CD8-positive, alpha-beta memory T cell (primary cell): Measurements from ENCODE around the gene SLC29A4. TPM values are rescaled to one million over a fixed set of nuclear protein-coding genes. Genes with fewer than 3 reads are reported as not detected.
"Not testable (repeated sequence)": the region's sequence is repeated elsewhere in the genome, so short reads cannot be mapped to it uniquely, and the experiment has no call there.

Experiments used
- CTCF ChIA-PET: fragments of 350-600 bp; sonication (Branson Sonifier 250); formaldehyde crosslinking; loops from one replicate; lab custom pipeline; 2021; ENCODE audit warnings: antibody characterized with exemption; lab: Charles Lee
- POLR2A ChIA-PET: fragments of 350-600 bp; sonication (Branson Sonifier 250); formaldehyde crosslinking; loops from one replicate; lab custom pipeline; 2021; ENCODE audit warnings: antibody characterized with exemption; lab: Charles Lee
- DNase-seq, 5 donors: peaks; one replicate each; pipeline versions ENCODE4 v3.0.0 to v3.0.0-alpha.2; 2020 to 2022; ENCODE audit warnings: mixed read lengths in 1 of 5
- H3K27ac ChIP-seq: one replicate; pipeline ENCODE4 v1.7.0; 2013; ENCODE audit warnings: low read depth, mild to moderate bottlenecking, low read length, moderate library complexity
- H3K27me3 ChIP-seq: 2 replicates; pipeline ENCODE4 v1.7.0; 2013; ENCODE audit warnings: low read length, mild to moderate bottlenecking; ENCODE audit not compliant: insufficient read depth, poor library complexity, severe bottlenecking
- H3K36me3 ChIP-seq: 2 replicates; pipeline ENCODE4 v1.7.0; 2013; ENCODE audit warnings: mild to moderate bottlenecking, low read length, moderate library complexity; ENCODE audit not compliant: insufficient read depth
- H3K4me1 ChIP-seq: 2 replicates; pipeline ENCODE4 v1.7.0; 2013; ENCODE audit warnings: mild to moderate bottlenecking, low read length, moderate library complexity; ENCODE audit not compliant: insufficient read depth
- H3K4me3 ChIP-seq: 2 replicates; pipeline ENCODE4 v1.7.0; 2013; ENCODE audit warnings: mild to moderate bottlenecking, low read length
- H3K9me3 ChIP-seq: 2 replicates; pipeline ENCODE4 v1.7.0; 2013; ENCODE audit warnings: mild to moderate bottlenecking, low read length
- H3K27ac Mint-ChIP-seq, 8 donors: one replicate each; pipeline ENCODE4 v1.8.0; 2020 to 2021; ENCODE audit warnings: mixed read lengths in 8 of 8, mild to moderate bottlenecking in 6 of 8, inconsistent platforms in 3 of 8, moderate library complexity in 3 of 8
- H3K27me3 Mint-ChIP-seq, 2 donors: one replicate each; pipeline ENCODE4 v1.8.0; 2020 to 2021; ENCODE audit warnings: mixed read lengths in 2 of 2, mild to moderate bottlenecking in 1 of 2, moderate library complexity in 1 of 2
- H3K36me3 Mint-ChIP-seq, 3 donors: one replicate each; pipeline ENCODE4 v1.8.0; 2020 to 2021; ENCODE audit warnings: mixed read lengths in 3 of 3, inconsistent platforms in 1 of 3, mild to moderate bottlenecking in 1 of 3
- H3K4me1 Mint-ChIP-seq, 3 donors: one replicate each; pipeline ENCODE4 v1.8.0; 2020 to 2021; ENCODE audit warnings: mixed read lengths in 3 of 3, inconsistent platforms in 1 of 3, mild to moderate bottlenecking in 1 of 3
- H3K4me3 Mint-ChIP-seq, 7 donors: one replicate each; pipeline ENCODE4 v1.8.0; 2020 to 2021; ENCODE audit warnings: mixed read lengths in 7 of 7, mild to moderate bottlenecking in 6 of 7, moderate library complexity in 4 of 7, inconsistent platforms in 2 of 7
- H3K9me3 Mint-ChIP-seq, 5 donors: one replicate each; pipeline ENCODE4 v1.8.0; 2020 to 2022; ENCODE audit warnings: mixed read lengths in 5 of 5, mild to moderate bottlenecking in 3 of 5, moderate library complexity in 2 of 5, inconsistent platforms in 1 of 5
- polyA plus RNA-seq: library from polyadenylated mRNA; unstranded; fragments of 300-500 nt; fragmentation: Illumina TruSeq; gene quantifications from one replicate; pipeline ENCODE4 v1.2.3, GENCODE V29; 2021
- total RNA-seq, 2 experiments: library from RNA; stranded (reverse); gene quantifications; one replicate each; pipeline ENCODE4 v1.2.3, GENCODE V29; 2021

SLC29A4 gene
- total and polyA plus RNA-seq, 3 experiments from 2014 or later, result 0.18 to 0.21 TPM; not detected in 1

DNA sequence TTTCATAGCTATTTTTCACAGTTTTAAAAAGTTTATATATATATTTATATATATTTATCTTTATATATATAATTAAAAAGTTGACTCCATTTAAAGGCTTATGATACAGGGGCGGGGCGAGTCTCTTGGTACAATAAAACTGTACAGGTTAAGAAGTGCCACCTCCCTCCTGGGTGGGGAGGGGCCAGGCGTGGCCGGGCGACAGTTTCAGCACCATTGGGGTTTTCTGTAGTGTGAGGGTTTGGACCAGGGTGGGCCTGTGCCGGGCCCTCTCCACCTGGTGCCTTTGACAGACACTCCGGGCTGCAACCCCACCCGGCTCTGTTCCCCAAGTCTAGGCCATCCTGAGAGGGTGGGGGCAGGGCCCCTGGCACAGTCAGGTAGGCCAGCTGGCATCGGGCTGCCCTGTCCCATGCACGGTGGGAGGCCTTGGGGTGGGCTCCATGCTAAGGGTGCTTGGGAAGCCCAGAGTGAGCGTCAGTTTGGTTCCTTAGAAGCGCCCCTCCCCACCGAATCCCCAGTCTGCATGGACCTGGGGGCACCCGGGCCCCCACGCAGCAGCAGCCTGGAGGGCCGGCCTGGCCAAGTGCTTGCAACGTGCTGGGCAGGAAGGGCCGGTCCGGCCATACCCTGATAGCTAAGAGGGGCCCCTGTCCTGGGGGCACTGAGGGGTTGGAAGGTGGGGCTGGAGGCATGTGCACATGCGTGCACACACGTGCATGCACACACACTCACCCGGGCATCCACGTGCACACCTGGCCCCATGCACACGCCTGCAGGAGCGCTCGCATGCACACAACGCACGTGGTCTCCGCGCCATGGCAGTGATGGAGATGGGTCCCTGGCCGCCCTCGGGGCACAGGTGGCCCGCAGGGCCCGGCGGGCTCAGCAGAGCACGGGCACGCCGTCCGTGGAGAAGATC is 24.7 kb downstream of the SLC29A4 start:
- H3K27ac ChIP-seq, CTCF ChIA-PET, H3K4me1 ChIP-seq, H3K27me3 ChIP-seq, H3K36me3 ChIP-seq, DNase-seq, POLR2A ChIA-PET, H3K4me1 Mint-ChIP-seq, H3K9me3 Mint-ChIP-seq, H3K27me3 Mint-ChIP-seq, H3K9me3 ChIP-seq, H3K27ac Mint-ChIP-seq, H3K4me3 ChIP-seq, H3K4me3 Mint-ChIP-seq: not testable (repeated sequence)
- peaks cover 5 to 38% (median 9%) of the 10 kb centered on the region in 3 donors for H3K36me3 Mint-ChIP-seq

DNA sequence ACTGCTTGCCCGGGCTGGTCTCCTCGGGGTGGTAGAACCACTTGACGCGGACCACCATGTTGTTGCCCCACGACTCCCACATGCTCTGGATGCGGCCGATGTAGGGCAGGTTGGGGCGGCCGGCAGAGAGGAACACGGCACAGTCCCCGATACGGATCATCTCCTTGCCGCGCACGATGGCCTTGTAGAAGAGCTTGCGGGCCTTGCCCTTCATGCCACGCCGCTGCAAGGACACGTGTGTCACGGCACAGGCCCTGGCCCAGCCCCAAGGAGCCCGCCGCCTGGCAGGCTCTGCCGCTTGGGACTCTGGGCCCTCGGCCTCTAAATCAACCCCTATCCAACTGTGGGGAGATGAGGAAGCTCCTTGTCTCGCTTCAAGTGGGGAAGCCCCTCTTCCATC is 26.4 kb downstream of the SLC29A4 start:
- Histone ChIP-seq H3K27me3 (no peaks in the 10 kb centered on the region), H3K4me3 (no peak overlapping the region), H3K27ac (no peak overlapping the region), H3K9me3 (no peaks in the 10 kb centered on the region), H3K36me3 (peaks cover 6% of the 10 kb centered on the region), H3K4me1 (no peaks in the 10 kb centered on the region)
- ChIA-PET CTCF (no interaction called here), POLR2A (no interaction called here)
- Mint-ChIP-seq H3K4me3 (no peak overlapping the region), H3K27me3 (no peaks in the 10 kb centered on the region), H3K4me1 (no peaks in the 10 kb centered on the region), H3K9me3 (no peaks in the 10 kb centered on the region), H3K27ac (no peak overlapping the region), H3K36me3 (peaks cover 5 to 44% (median 9%) of the 10 kb centered on the region in 3 donors)
- DNase-seq, result no peak

DNA sequence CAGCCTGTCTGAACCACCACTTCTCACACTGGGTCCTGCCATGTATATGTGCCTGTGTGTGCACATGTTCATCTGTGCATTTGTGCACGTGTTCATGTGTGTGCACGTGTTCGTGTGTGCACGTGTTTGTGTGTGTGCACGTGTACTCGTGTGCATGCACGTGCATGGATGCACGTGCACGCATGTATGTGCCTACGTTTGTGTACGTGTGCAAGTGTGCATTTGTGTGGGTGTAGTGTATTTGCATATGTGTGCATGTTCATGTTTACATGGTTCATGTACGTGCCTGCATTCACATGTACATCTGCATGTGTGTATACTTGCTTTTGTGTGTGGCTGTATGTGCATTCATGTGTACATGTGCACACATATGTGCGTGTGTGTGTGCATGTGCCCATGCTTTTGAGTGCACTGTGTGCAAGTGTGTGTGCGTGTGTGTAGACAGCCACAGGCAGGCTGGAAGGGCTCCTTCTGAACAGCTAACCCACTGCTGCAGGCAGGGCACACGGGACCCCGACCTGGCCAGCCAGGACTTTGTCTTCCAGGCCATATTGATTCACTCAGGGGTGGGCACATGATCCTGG is 28.2 kb downstream of the SLC29A4 start:
- H3K27me3 Mint-ChIP-seq, result no peaks in the 10 kb centered on the region
- CTCF ChIA-PET, result no interaction called here
- H3K4me3 Mint-ChIP-seq, result no peak overlapping the region

GRCh38 chr7:5312276-5313070 is 29.7 kb downstream of the SLC29A4 start:
- DNase-seq, H3K27ac ChIP-seq, H3K9me3 Mint-ChIP-seq, H3K27me3 Mint-ChIP-seq, POLR2A ChIA-PET, H3K4me3 Mint-ChIP-seq, H3K4me1 ChIP-seq, H3K4me3 ChIP-seq, H3K36me3 ChIP-seq, H3K27me3 ChIP-seq, H3K27ac Mint-ChIP-seq, H3K9me3 ChIP-seq, CTCF ChIA-PET, H3K4me1 Mint-ChIP-seq: not testable (repeated sequence)
- peaks cover 5 to 64% (median 11%) of the 10 kb centered on the region in 3 donors for H3K36me3 Mint-ChIP-seq

More for the DNA sequence above, 28.2 kb downstream of the SLC29A4 start:
- peaks cover 5 to 59% (median 9%) of the 10 kb centered on the region in 3 donors for H3K36me3 Mint-ChIP-seq
- Histone ChIP-seq H3K9me3 (no peaks in the 10 kb centered on the region), H3K4me3 (no peak overlapping the region), H3K27me3 (no peaks in the 10 kb centered on the region), H3K4me1 (no peaks in the 10 kb centered on the region), H3K27ac (no peak overlapping the region), H3K36me3 (peaks cover 6% of the 10 kb centered on the region)
- H3K4me1 Mint-ChIP-seq, result no peaks in the 10 kb centered on the region
- peak overlapping the region in 1 of 8 donors; percentile 21 for H3K27ac Mint-ChIP-seq
- no peaks in the 10 kb centered on the region for H3K9me3 Mint-ChIP-seq
- POLR2A ChIA-PET, result no interaction called here
- DNase-seq, result no peak

DNA sequence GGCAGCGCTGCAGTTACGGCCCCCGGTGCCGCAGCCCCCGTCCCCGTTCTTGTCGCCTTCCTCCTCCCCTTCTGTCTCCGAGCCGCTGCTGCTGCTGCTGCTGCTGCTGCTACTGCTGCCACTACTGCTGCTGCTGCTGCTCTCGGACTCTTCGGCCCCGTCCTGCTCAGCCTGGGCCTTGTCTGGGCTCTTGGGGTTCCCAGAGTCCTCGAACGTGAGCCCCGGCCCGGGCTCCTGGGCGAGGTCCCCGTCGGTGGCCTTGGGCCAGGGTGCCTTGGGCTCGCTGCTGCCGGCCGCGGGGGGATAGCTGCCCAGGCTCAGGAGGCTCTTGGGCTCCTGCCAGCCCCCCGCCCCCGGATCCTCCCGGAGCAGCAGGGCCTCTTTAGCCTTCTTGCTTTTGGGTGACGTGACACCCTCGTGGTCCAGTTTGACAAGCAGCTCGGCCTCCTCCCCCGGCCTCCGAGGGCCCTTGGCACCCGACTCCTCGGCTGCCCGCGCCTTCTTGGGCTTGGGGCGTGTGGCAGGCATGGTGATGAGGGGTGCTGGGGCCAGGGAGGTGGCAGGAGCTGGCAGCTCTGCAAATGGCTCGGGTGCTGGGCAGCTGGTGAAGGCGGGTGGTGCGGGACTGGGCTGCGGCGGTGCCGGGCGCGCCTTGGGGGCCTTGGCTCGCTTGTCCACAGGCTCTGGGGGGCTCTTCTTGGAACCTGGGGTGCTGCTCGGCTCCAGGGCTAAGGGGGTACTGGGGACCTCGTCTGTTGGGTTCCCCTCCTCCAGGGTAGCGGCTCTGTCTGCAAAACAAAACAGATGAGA is 30.5 kb downstream of the SLC29A4 start:
- H3K27me3 ChIP-seq, H3K27ac Mint-ChIP-seq, H3K9me3 ChIP-seq, H3K4me1 Mint-ChIP-seq, H3K4me3 Mint-ChIP-seq, DNase-seq, H3K36me3 ChIP-seq, H3K27me3 Mint-ChIP-seq, H3K4me3 ChIP-seq, H3K9me3 Mint-ChIP-seq, H3K27ac ChIP-seq, H3K4me1 ChIP-seq, CTCF ChIA-PET: not testable (repeated sequence)
- POLR2A ChIA-PET, result interaction anchor here (0.6 kb wide), 2 partner anchors 29 to 94 kb away, joined by 3 read pairs; no protein-coding TSS in a partner anchor
- peaks cover 6 to 60% (median 13%) of the 10 kb centered on the region in 3 donors for H3K36me3 Mint-ChIP-seq

DNA sequence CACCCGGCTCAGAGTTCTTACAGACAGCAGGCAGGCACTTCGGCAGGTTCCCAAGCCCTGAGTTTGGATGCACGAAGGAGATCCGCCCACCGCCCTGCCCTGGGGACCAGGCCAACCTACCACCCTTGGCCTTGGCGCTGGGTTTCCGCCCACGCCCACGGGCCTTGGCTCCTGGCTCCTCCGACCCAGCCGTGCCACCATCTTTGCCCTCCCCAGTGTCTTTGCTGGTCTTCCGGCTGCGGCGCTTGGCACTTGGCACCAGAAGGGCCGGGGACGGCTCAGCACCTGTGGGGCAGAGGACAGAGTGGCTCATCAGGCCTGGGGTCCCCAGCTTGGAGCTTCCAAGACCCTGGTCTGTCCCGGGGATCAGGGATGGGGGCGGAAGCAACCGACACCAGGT is 32.1 kb downstream of the SLC29A4 start:
- Histone ChIP-seq H3K36me3 (peaks cover 10% of the 10 kb centered on the region), H3K4me3 (no peak overlapping the region), H3K9me3 (peaks cover 4% of the 10 kb centered on the region), H3K4me1 (no peaks in the 10 kb centered on the region), H3K27me3 (no peaks in the 10 kb centered on the region), H3K27ac (no peak overlapping the region)
- Mint-ChIP-seq H3K27me3 (no peaks in the 10 kb centered on the region), H3K9me3 (peaks cover 6 to 17% (median 12%) of the 10 kb centered on the region in 5 donors), H3K4me3 (no peak overlapping the region), H3K4me1 (no peaks in the 10 kb centered on the region), H3K27ac (no peak overlapping the region), H3K36me3 (peaks cover 19 to 69% (median 23%) of the 10 kb centered on the region in 3 donors)
- DNase-seq, result peak in 1 of 5 donors; percentile 32
- CTCF ChIA-PET, result interaction anchor here (0.7 kb wide), 1 partner anchor 9 kb away, joined by 3 read pairs; no protein-coding TSS in a partner anchor
- POLR2A ChIA-PET, result no interaction called here

GRCh38 chr7:5315761-5316160 is 33.0 kb downstream of the SLC29A4 start:
- Mint-ChIP-seq H3K4me3 (peak overlapping the region in 1 of 7 donors; percentile 48), H3K36me3 (peaks cover 23 to 71% (median 24%) of the 10 kb centered on the region in 3 donors), H3K27ac (peak overlapping the region in 1 of 8 donors; percentile 90), H3K4me1 (no peaks in the 10 kb centered on the region), H3K27me3 (no peaks in the 10 kb centered on the region), H3K9me3 (peaks cover 6 to 17% (median 12%) of the 10 kb centered on the region in 5 donors)
- ChIA-PET CTCF (no interaction called here), POLR2A (no interaction called here)
- Histone ChIP-seq H3K36me3 (peaks cover 8% of the 10 kb centered on the region), H3K4me3 (no peak overlapping the region), H3K27ac (no peak overlapping the region), H3K4me1 (no peaks in the 10 kb centered on the region), H3K27me3 (no peaks in the 10 kb centered on the region), H3K9me3 (peaks cover 4% of the 10 kb centered on the region)
- peak in 1 of 5 donors; percentile 42 for DNase-seq
